GDM1 (cell line): Measurements from ENCODE around the gene EVI2A.
"Not testable (repeated sequence)": the region's sequence is repeated elsewhere in the genome, so short reads cannot be mapped to it uniquely, and the experiment has no call there.

Experiments used
- DNase-seq: peaks from one replicate; lab custom pipeline; 2025; lab: John Stamatoyannopoulos, UW

The EVI2A gene, protein sequence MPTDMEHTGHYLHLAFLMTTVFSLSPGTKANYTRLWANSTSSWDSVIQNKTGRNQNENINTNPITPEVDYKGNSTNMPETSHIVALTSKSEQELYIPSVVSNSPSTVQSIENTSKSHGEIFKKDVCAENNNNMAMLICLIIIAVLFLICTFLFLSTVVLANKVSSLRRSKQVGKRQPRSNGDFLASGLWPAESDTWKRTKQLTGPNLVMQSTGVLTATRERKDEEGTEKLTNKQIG

DNA sequence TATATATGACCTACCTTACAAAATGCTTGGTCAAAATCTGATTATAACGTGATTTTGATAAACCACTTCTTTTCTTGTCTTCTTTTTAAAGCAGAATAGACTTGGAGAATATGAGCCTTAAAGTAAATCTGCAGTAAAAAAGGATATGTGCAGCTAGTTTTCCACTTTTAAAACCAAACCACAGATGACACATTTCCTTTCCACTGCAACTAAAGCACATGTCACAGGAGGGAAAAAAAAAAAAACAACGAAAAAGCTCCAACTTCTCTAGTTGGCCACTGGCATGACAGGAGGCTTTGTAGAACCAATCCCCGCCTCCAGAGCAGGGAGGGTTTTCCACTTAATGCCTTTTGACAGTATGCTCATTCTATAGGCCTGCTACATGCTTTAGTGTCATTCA, at the start of gene EVI2A:
TSS of gene EVI2A (minus strand) at position 142 of the 400 bp plus-strand sequence. CDS start 2,609 bp downstream, outside the sequence.
- peak; percentile 82 for DNase-seq

DNA sequence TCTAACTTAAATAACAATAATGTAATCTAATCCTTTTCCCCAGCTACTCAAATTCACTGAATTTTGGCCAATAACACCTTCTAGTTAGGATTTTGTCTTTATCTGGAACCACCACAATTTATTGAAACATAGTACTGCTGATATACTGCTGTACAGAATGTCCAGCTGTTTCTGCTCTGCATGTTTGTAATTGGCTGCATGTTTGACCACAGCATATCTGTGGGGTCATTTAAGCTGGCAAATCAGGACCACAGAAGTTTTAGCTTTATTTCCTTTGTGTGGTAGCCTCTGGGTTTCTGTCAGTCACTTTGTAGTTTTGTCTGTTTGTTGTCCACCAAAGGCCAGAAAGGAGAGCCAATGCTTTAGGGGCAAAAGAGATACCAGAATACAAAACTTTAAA, 47.8 kb upstream of the EVI2A start:
- DNase-seq = no peak

DNA sequence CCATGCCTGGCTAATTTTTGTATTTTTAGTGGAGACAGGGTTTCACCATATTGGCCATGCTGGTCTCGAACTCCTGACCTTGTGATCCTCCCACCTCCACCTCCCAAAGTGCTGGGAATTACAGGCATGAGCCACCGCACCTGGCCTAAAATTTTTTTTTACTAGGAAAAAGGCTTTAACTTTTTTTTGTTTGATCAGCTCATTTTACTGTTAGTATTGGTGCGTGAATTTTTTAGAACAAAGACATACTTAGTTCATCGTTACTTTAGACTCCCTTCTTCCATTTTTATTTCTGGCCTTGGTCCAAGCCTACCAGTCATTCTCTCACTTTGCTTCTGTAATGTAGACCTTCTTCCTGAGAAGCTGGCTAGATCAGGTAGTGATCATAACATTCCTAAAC, 44.7 kb upstream of the EVI2A start:
- DNase-seq = no peak

DNA sequence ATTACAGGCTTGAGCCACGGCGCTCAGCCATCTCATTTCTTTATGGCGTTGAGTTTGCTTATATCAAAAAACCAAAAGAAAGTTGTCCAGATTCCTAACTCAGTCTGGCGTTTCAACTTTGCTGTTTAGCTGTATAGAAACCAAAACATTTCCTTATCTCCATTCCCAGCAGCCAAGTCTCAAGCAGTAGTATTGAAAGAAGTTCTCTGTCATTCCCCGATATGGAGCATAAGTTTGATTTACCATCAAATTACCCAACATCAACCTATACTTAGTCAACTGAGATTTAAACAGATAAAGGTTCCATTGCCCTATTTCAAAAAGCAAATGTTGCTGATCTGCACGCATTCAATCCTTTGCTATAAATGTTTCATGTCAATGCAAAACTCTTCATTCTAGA, 42.6 kb upstream of the EVI2A start:
- DNase-seq = no peak

DNA sequence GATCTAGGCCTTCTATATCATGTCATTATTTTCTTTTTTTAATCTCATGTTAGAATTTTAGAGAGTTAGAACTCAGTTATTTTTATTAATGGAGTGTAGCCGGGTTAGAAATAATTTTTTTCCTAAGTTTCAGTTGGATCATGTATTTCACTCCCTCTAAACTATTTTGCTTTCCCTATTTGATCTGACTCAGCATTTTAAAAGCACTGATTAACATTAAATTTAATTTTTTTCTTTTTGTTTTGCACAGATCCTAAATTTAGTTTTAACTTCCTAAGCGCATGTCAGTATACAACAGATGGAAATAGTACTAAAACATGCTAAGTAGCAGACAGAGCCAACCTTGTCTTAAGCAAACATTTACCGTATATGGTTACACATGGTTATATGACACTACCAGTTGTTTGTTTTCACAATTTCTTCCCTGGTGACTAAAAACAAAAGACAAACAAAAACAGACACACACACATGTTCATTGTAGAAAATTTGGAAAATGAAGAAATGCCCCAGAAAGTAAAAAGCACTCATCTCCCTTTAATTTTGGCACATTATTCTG, 36.5 kb upstream of the EVI2A start:
- no peak for DNase-seq

DNA sequence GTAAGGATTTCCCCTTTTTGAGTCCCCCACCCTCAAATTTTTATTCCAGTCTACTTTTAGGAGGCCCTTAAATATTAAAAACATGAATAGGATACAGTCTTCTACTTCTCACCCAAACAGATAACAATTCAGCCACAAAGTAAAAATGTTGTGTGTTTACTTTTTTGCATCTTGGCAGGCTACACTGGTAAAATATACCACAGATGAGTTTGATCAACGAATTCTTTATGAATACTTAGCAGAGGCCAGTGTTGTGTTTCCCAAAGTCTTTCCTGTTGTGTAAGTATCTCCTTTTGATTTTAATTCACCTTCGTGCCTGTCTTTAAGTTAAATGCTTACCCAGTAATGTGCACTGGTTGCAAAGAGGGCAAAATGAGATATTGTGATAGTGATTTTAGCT, 35.7 kb upstream of the EVI2A start:
- DNase-seq = no peak

DNA sequence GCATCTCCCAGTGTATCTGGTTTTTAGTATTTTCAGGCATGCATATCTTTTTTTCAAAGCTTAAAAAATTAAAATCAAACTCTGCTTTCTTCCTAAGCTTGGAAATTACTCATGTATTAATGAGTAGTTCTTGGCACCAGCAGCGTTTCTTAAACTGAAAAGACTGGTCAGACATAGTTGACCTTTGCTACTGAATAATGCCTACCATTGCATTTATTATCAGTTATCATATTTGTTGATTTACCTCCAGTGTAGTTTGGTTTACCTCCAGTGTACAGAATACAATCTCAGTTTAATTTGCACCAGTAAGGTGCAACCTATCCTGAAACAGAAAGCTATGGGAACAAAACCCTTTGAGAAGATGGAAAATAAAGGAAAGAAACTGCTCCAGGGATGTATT, 34.5 kb upstream of the EVI2A start:
- DNase-seq = no peak

DNA sequence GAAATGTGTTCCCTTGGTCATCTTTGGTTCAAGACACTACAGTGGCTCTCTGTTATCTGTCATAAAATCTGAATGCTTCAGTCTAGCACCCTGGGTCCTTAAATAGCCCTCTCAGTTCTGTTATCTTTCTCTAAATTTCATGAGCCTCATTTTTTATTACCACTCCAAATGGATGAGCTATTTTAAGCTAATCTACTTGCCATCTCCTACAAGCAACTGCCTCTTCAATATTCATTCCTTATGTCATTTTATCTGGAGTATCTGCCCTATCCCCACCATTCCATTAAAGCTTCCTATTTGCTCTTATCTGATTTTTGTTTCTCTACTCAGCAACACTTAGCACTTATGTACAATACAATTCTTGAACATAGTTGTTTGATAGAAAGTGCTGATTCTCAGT, 28.0 kb upstream of the EVI2A start:
- DNase-seq = no peak

DNA sequence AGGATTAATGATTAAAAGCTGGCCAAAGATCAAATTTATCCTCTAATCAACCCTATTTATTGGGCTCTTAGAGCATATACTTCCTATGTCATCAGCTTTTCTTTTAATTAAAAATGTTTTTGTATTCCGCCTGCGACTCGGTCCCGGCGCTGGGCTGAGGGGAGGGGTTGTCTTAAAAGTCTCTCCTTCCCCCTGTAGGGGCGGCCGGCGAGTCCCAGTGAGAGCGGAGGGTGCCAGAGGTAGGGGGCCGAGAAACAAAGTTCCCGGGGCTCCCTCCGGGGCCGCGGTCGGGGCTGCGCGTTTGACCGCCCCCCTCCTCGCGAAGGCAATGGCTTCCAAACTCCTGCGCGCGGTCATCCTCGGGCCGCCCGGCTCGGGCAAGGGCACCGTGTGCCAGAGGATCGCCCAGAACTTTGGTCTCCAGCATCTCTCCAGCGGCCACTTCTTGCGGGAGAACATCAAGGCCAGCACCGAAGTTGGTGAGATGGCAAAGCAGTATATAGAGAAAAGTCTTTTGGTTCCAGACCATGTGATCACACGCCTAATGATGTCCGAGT, 23.8 kb upstream of the EVI2A start:
- not testable (repeated sequence) for DNase-seq

DNA sequence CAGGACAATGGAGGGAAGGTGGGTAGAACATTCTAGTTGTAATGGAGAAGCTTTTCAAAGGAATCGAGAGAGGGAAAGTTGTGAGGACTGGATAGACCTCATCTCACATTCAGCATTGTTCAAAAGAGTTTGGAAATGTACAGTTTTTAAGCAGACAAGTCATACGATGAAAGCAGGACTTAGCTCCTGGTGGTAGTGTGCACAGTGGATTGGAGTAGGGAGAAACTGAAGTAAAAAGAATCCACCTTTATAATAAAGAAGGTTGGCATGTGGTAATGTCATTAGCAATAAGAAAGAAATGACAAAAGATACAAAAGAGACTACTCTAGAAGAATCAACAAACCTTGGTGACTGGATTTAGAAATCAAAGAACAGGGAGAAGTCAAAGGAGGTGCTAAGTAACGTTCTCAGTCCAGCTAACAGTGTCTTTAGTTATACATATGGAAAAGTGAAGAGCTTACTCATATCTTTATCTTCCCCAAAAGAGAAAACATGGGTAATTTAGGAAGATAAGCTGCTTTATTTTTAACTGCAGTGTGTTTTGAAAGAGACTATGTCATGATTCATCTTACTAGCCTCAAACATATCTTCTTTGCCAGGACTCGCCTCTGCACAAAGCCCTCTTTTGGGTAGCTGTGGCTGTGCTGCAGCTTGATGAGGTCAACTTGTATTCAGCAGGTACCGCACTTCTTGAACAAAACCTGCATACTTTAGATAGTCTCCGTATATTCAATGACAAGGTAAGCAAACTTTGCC, 18.7 kb upstream of the EVI2A start:
- DNase-seq = no peak

DNA sequence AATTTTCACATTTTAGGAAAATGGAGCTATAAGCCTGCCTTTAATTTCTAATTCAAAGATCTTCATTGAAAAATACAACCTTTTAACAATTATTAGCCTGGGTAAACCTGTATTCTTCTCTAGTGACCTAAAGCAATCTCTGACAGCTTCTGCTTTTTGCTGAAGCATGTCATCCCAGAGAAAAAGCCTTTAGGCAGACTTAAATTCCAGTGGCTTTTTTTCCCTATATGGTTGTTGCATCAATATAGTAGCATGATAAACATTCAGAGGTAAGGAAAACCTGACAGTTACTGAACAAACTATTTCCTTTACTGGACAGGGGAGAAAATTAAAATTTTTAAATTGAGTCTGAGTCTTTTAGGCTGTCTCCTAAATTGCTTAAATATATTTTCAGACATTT, 7.8 kb upstream of the EVI2A start:
- DNase-seq = no peak

DNA sequence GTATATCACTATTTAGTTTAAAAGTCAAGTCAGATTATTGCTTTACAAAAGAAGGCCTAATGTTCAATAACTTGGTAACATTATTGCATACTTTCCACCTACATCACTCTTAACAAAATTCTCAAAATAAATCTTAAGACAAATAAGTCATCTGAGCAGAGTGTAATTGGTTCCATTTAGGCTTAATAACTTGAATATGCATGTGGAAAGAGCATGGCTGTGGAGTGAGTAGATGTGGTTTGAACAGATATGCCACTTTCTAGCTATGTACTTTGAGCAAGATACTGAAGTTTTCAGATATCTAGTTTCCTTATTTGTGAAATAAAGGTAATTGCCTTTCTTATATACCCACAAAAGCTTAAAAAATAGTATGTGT, 6.7 kb upstream of the EVI2A start:
- DNase-seq = no peak

DNA sequence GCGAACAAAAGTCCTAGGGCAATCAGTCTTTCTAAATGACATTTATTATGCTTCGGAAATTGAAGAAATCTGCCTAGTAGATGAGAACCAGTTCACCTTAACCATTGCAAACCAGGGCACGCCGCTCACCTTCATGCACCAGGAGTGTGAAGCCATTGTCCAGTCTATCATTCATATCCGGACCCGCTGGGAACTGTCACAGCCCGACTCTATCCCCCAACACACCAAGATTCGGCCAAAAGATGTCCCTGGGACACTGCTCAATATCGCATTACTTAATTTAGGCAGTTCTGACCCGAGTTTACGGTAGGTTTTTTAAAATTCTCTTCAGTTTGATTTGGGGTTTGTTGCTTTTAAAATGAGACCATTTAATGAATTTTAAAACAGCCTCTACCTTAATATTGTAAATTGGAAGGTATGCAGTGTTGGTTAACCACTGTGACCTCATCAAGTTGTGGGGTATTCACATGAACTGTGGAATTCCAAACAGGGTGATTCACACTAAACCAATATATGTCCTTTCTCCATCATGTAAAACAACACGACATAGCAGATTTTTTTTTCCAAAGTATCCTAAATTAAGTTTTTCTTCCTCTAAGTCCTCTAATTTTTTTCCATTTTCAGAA, 6.2 kb upstream of the EVI2A start:
- DNase-seq = no peak

DNA sequence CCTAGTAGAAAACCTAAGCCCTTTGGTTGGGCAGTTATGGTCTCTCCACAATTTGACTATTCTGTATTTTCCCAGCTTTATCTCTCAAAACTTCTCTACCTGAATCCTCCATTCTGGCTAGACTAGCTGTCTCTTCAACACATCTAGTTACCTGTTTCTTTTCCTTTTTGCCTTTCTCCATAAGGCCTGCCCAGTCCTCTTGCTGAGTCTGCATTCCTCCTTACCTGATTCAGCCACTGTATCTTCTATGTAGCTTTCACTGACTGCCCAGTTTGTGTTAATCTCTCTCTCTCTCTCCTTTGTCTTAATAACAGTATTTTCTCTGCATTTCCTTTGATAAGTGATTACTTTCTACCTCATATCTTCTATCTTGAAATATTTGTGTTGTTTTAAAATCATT, 2.1 kb upstream of the EVI2A start:
- no peak for DNase-seq

DNA sequence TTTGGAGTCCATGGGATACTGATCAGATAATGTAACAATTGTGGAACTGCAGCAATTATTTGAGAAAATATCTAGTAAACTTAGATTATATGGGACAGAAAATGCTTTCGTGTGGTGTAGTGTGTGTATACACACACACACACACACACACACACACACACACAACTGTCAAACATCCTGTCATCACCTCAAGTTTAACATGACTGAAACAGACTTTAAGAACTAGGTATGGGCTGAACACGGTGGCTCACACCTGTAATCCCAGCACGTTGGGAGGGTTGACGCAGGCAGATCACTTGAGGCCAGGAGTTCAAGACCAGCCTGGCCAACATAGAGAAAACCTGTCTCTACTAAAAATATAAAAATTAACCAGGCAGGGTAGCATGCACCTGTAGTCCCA, 544 bp upstream of the EVI2A start:
- DNase-seq = no peak

DNA sequence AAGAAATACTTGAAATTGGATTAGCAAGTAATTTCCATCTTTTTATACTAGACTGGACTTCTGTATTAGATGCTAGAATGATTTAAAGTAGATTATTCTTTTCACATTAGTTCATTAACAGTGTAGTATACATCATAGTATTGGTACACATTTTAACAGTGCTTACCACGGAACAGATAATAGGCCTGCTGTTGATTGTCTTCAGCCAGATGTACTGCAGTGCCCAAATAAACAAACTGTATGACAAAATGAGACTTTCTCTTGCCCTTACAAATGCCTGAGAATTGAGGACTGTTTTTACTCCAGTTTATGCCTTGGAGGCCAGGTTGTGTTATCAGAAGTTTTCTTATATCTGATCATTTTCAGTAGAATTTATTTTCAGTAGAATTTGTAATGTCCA, 631 bp downstream of the EVI2A start:
- no peak for DNase-seq

DNA sequence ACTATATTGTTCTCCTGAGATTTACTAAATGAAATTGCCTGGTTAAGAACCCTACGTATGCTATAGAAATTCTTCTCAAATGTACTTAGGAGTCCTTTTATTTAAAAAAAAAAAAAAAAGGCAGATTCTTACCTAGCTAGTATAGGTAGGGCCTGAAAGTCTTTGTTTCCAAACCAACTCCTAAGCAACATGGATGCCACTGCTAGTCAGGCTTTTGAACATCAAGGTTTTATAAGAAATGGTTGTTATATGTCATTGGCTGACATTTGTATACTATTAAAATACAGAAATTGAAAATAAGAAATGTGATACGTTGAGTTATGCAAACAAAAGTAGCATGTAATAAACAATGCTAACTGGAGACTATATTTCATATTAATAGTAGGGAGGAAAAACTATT, 1.2 kb downstream of the EVI2A start:
- no peak for DNase-seq

DNA sequence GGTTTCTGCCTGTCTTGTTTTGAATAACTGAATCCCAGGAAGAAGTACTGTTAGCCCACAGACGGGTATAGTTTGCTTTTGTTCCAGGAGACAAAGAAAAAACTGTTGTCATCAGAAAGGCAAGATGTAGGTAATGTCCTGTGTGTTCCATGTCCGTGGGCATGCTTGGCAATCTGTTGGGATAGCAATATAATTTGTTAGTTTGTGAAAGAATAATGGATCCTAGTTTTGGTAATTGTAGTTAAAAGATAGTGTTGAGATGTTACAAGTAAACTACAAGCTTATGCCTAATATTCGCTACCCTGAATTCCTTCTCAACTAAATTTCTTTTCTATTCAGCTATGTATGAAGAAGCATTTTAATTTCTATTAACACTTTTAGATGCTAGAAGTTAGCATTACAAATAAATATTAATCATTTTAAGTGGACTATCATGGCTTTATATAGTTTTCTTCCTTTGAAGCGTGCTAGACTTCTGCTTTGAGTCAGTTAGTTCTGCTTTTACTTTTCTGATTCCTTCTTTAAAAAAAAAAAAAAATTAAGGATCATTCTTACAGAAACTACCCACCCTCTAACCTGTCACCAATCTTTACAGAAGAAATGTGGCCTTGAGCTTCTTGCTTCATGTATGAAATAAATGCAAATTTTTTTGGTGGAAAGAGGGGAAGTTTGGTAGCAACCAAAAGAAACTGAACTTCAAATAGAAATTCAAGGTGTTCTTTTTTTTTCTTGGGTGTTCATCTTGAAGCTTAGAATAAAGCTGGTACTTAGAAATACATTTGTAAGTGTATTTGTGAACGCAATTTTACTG, 2.4 kb downstream of the EVI2A start:
- peak; percentile 13 for DNase-seq

DNA sequence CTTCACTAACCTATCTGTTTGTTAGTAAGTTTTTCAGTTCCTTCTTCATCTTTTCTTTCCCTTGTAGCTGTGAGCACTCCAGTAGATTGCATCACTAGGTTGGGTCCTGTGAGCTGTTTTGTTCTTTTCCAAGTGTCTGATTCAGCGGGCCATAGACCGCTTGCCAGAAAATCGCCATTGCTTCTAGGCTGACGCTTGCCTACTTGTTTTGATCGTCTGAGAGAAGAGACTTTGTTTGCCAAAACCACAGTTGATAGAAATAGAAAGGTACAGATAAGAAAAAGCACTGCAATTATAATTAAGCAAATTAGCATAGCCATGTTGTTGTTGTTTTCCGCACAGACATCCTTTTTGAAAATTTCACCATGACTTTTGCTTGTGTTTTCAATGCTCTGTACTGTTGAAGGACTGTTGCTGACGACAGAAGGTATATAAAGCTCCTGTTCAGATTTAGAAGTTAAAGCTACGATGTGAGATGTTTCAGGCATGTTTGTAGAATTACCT, 3.1 kb downstream of the EVI2A start:
- DNase-seq = no peak

DNA sequence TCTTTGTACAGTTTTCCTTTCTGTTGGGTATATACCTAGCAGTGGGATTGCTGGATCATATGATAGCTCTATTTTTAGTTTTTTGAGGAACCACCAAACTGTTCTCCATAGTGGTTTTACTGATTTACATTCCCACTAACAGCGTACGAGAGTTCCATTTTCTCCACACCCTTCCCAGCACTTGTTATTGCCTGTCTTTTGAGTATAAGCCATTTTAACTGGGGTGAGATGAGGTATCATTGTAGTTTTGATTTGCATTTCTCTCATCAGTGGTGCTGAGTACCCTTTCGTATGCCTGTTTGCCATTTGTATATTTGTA, 6.7 kb downstream of the EVI2A start:
- no peak for DNase-seq

DNA sequence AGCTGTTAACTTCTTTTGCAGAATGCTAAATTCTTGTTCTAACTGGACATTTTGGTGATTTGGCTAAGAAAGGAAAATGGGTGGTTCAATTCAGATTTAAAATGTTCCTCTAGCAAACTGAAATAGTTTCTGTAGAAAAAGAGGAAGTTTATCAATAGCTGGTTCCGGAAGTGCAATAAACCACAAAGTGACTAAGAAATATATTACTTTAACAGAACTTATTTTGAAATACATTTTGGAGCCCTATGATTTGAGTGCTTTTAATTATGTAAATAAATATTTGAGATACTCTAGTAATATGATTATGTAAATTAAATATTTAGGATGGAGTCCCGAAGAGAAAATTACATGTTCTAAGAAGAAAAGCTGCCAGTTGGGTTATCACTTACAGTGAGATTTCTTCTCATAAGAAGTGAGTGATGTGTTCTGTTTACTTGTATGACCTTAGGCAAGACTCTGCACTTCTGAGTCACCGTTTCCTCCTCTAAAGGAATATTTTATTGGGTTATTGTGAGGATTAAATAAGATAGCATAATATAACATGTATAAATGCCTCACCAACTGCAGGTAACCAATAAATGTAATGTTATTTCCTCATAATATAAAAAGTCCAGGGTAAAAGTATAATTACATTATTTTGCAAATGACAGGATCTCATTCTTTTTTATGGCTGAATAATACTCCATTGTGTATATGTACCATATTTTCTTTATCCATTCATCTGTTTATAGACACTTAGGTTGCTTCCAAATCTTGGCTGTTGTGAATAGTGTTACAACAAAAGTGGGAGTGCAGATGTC, 7.2 kb downstream of the EVI2A start, which contains the start of gene EVI2B:
TSS of gene EVI2B (minus strand) at position 73 of the 800 bp plus-strand sequence. CDS start 8,445 bp downstream, outside the sequence.
- DNase-seq = peak; percentile 45
